ENCODE results near the gene MARK2. TPM values are rescaled to one million over a fixed set of nuclear protein-coding genes. Genes with fewer than 3 reads are reported as not detected.

Gene MARK2
- polyA plus RNA-seq, 1 donor (not counting 4 experiments of a cell fraction or from before 2014, with no cell fraction given): 20.8 TPM

- FAIRE-seq: no peak
- H3K27ac ChIP-seq (ENCODE audit: control insufficient read depth, insufficient read depth, low read length): peak overlapping the region; percentile 0
- peaks cover 41% of the 10 kb centered on the region for H3K4me1 ChIP-seq (ENCODE audit: control insufficient read depth, extremely low read depth, insufficient read depth, low read length)
- H3K27me3 ChIP-seq (ENCODE audit: control insufficient read depth, extremely low read depth, insufficient read depth, low read length): no peaks in the 10 kb centered on the region
- peaks cover 12% of the 10 kb centered on the region for H3K9me1 ChIP-seq (ENCODE audit: control insufficient read depth, extremely low read depth, insufficient read depth, low read length)
- no peak for TF ChIP-seq CTCF (optimal IDR thresholded peaks at IDR 0.05 in 1 of 3, IDR thresholded peaks at IDR 0.05 in 1 of 3, conservative IDR thresholded peaks at IDR 0.05 in 1 of 3; ENCODE audit: extremely low read depth in 1 of 3, insufficient read depth in 2 of 3, low read length in 3 of 3)
- no peak for TF ChIP-seq EZH2 (IDR thresholded peaks at IDR 0.05; ENCODE audit: low read length)
- H4K20me1 ChIP-seq (ENCODE audit: control insufficient read depth, extremely low read depth, insufficient read depth, low read length): peaks cover 32% of the 10 kb centered on the region
- dilution Hi-C loops (cut with MboI; ENCODE audit: extremely low pct_ligation_motif_present, low sequenced_read_pairs): no loop called here
- H3K79me2 ChIP-seq (ENCODE audit: control insufficient read depth, insufficient read depth, low read length): peaks cover 61% of the 10 kb centered on the region
- H2AFZ ChIP-seq (ENCODE audit: control insufficient read depth, low read length): no peak overlapping the region
- H3K9me3 ChIP-seq (ENCODE audit: control insufficient read depth, low read depth, low read length): no peaks in the 10 kb centered on the region
- peak overlapping the region; percentile 22 for H3K4me2 ChIP-seq (ENCODE audit: control insufficient read depth, extremely low read depth, insufficient read depth, low read depth, low read length)
- no peak for DNase-seq (ENCODE audit: low read depth, low spot score)
- H3K9ac ChIP-seq (ENCODE audit: control insufficient read depth, extremely low read depth, insufficient read depth, low read length): peak overlapping the region; percentile 0
- H3K36me3 ChIP-seq (ENCODE audit: control insufficient read depth in 2 of 2, extremely low read depth in 1 of 2, insufficient read depth in 2 of 2, low read length in 2 of 2): peaks cover 4 to 7% of the 10 kb centered on the region in 2 experiments
- H3K4me3 ChIP-seq (ENCODE audit: control insufficient read depth in 2 of 3, extremely low read depth in 1 of 3, insufficient read depth in 2 of 3, low read depth in 1 of 3, low read length in 3 of 3): no peak overlapping the region
These were observed 29.6 kb downstream of the MARK2 start for GRCh38 chr11:63868399-63869064.

GRCh38 chr11:63869171-63869591 lies 30.3 kb downstream of the MARK2 start:
- Histone ChIP-seq H3K79me2 (ENCODE audit: control insufficient read depth, insufficient read depth, low read length) (peaks cover 67% of the 10 kb centered on the region), H4K20me1 (ENCODE audit: control insufficient read depth, extremely low read depth, insufficient read depth, low read length) (peaks cover 34% of the 10 kb centered on the region), H3K9ac (ENCODE audit: control insufficient read depth, extremely low read depth, insufficient read depth, low read length) (peak overlapping the region; percentile 0), H3K4me3 (ENCODE audit: control insufficient read depth in 2 of 3, extremely low read depth in 1 of 3, insufficient read depth in 2 of 3, low read depth in 1 of 3, low read length in 3 of 3) (peak overlapping the region in 1 of 3 experiments; percentile 16), H2AFZ (ENCODE audit: control insufficient read depth, low read length) (no peak overlapping the region), H3K9me1 (ENCODE audit: control insufficient read depth, extremely low read depth, insufficient read depth, low read length) (peaks cover 14% of the 10 kb centered on the region), H3K4me1 (ENCODE audit: control insufficient read depth, extremely low read depth, insufficient read depth, low read length) (peaks cover 41% of the 10 kb centered on the region), H3K9me3 (ENCODE audit: control insufficient read depth, low read depth, low read length) (no peaks in the 10 kb centered on the region), H3K27ac (ENCODE audit: control insufficient read depth, insufficient read depth, low read length) (peak overlapping the region; percentile 41), H3K4me2 (ENCODE audit: control insufficient read depth, extremely low read depth, insufficient read depth, low read depth, low read length) (peak overlapping the region; percentile 22), H3K27me3 (ENCODE audit: control insufficient read depth, extremely low read depth, insufficient read depth, low read length) (no peaks in the 10 kb centered on the region), H3K36me3 (ENCODE audit: control insufficient read depth in 2 of 2, extremely low read depth in 1 of 2, insufficient read depth in 2 of 2, low read length in 2 of 2) (peaks cover 4 to 8% of the 10 kb centered on the region in 2 experiments)
- FAIRE-seq (no peak), DNase-seq (ENCODE audit: low read depth, low spot score) (peak; percentile 48)
- dilution Hi-C loops (cut with MboI; ENCODE audit: extremely low pct_ligation_motif_present, low sequenced_read_pairs): no loop called here
- peak in 1 of 3 experiments; percentile 0 for TF ChIP-seq CTCF (optimal IDR thresholded peaks at IDR 0.05 in 1 of 3, IDR thresholded peaks at IDR 0.05 in 1 of 3, conservative IDR thresholded peaks at IDR 0.05 in 1 of 3; ENCODE audit: extremely low read depth in 1 of 3, insufficient read depth in 2 of 3, low read length in 3 of 3)
- no peak for TF ChIP-seq EZH2 (IDR thresholded peaks at IDR 0.05; ENCODE audit: low read length)

Data from keratinocyte (primary cell).